Esophagus muscularis mucosa (tissue), 3 donors: ENCODE data around the gene CFL2.

Source experiments
- POLR2AphosphoS5 ChIP-seq, 2 donors: sonication (generic); formaldehyde crosslinking; IDR thresholded peaks; one replicate each; pipeline ENCODE4 v1.6.1; 2017; ENCODE audit warnings: antibody characterized with exemption in 2 of 2
- TF ChIP-seq, protein P1 (sequence below), 3 experiments: fragments of 200-600 bp in 2 of 3; fragments of 450-650 bp in 1 of 3; sonication (generic) in 2 of 3; IDR thresholded peaks; one replicate each; pipeline ENCODE4 v1.5.1; 2017 to 2019; ENCODE audit warnings: antibody characterized with exemption in 3 of 3, mild to moderate bottlenecking in 2 of 3, moderate library complexity in 1 of 3

DNA sequence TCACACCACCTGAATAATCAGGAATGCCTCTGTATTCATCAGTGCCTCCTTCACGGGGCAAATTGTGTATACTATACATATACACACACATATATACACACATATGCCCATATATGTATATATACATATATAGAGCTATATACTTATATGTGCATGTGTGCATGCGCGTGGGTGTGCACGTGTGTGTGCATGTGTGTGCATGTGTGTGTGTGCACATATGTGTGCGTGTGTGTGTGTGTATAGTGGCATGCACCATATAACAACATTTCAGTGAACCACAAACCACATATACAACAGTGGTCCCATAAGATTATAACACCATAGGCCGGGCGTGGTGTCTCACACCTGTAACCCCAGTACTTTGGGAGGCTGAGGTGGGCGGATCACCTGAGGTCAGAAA, 35.7 kb downstream of the CFL2 start:
- no peak for TF ChIP-seq POLR2AphosphoS5 (IDR thresholded peaks at IDR 0.05)
- TF ChIP-seq, protein P1, sequence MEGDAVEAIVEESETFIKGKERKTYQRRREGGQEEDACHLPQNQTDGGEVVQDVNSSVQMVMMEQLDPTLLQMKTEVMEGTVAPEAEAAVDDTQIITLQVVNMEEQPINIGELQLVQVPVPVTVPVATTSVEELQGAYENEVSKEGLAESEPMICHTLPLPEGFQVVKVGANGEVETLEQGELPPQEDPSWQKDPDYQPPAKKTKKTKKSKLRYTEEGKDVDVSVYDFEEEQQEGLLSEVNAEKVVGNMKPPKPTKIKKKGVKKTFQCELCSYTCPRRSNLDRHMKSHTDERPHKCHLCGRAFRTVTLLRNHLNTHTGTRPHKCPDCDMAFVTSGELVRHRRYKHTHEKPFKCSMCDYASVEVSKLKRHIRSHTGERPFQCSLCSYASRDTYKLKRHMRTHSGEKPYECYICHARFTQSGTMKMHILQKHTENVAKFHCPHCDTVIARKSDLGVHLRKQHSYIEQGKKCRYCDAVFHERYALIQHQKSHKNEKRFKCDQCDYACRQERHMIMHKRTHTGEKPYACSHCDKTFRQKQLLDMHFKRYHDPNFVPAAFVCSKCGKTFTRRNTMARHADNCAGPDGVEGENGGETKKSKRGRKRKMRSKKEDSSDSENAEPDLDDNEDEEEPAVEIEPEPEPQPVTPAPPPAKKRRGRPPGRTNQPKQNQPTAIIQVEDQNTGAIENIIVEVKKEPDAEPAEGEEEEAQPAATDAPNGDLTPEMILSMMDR (IDR thresholded peaks at IDR 0.05) = no peak
